Peyer's patch (tissue), 4 donors: ENCODE data around the gene RSRC1. TPM values are rescaled to one million over a fixed set of nuclear protein-coding genes. Genes with fewer than 3 reads are reported as not detected.

Experiments used
- DNase-seq, 3 donors: peaks; one replicate each; pipeline ENCODE4 v3.0.0-alpha.2; 2017 to 2019
- H3K27ac ChIP-seq, 4 donors: fragments of 200-600 bp; sonication (generic); one replicate each; pipeline ENCODE4 v1.5.1; 2016 to 2019
- H3K27me3 ChIP-seq, 2 donors: fragments of 200-600 bp; sonication (generic); one replicate each; pipeline ENCODE4 v1.5.1; 2019
- H3K36me3 ChIP-seq, 3 donors: fragments of 200-600 bp; sonication (generic); one replicate each; pipeline ENCODE4 v1.5.1; 2016 to 2019
- H3K4me1 ChIP-seq, 4 donors: fragments of 200-600 bp; sonication (generic); one replicate each; pipeline ENCODE4 v1.5.1; 2016 to 2019
- H3K4me3 ChIP-seq, 4 donors: fragments of 200-600 bp; sonication (generic); 1 replicate in 3 of 4; 2 replicates in 1 of 4; pipeline ENCODE4 v1.5.1; 2016 to 2019; ENCODE audit warnings: mild to moderate bottlenecking in 1 of 4
- H3K9me3 ChIP-seq, 4 donors: fragments of 200-600 bp; sonication (generic); one replicate each; pipeline ENCODE4 v1.5.1; 2016 to 2019; ENCODE audit warnings: mild to moderate bottlenecking in 1 of 4
- CTCF ChIP-seq, 6 experiments: fragments of 450-650 bp in 4 of 6; fragments of 200-600 bp in 2 of 6; sonication (generic) in 1 of 6; IDR thresholded peaks; one replicate each; pipeline ENCODE4 v1.5.1; 2017 to 2019; ENCODE audit warnings: antibody characterized with exemption in 6 of 6, mild to moderate bottlenecking in 3 of 6, moderate library complexity in 1 of 6
- POLR2A ChIP-seq, 2 donors: fragments of 450-650 bp; IDR thresholded peaks; one replicate each; pipeline ENCODE4 v1.5.1; 2017; ENCODE audit warnings: antibody characterized with exemption in 2 of 2, mild to moderate bottlenecking in 2 of 2, moderate library complexity in 2 of 2
- total RNA-seq, 4 donors: library from RNA; depleted of rRNA; stranded (reverse); fragments of >200 nt; gene quantifications; one replicate each; pipeline ENCODE4 v1.1.0, GENCODE V29; 2016

The RSRC1 gene
- total RNA-seq, 4 donors from 2014 or later, result 12.4 to 152 (median 29.4) TPM

- no peaks in the 10 kb centered on the region for H3K27me3 ChIP-seq
- no peak for TF ChIP-seq POLR2A (IDR thresholded peaks at IDR 0.05)
- no peak for TF ChIP-seq CTCF (IDR thresholded peaks at IDR 0.05)
- DNase-seq, result no peak
- H3K4me3 ChIP-seq, result no peak overlapping the region
- H3K9me3 ChIP-seq, result peaks cover 0 to 6% (median 0%) of the 10 kb centered on the region in 4 donors
- no peaks in the 10 kb centered on the region for H3K4me1 ChIP-seq
- H3K36me3 ChIP-seq, result no peaks in the 10 kb centered on the region
- H3K27ac ChIP-seq, result no peak overlapping the region
These were observed 246.0 kb downstream of the RSRC1 start for GRCh38 chr3:158355623-158356588.

- no peak for TF ChIP-seq POLR2A (IDR thresholded peaks at IDR 0.05)
- no peak for TF ChIP-seq CTCF (IDR thresholded peaks at IDR 0.05)
- Histone ChIP-seq H3K4me1 (no peaks in the 10 kb centered on the region), H3K27me3 (no peaks in the 10 kb centered on the region), H3K36me3 (no peaks in the 10 kb centered on the region), H3K4me3 (no peak overlapping the region), H3K9me3 (peaks cover 0 to 6% (median 0%) of the 10 kb centered on the region in 4 donors), H3K27ac (no peak overlapping the region)
- no peak for DNase-seq
These were observed 249.4 kb downstream of the RSRC1 start for GRCh38 chr3:158359339-158359738.

DNA sequence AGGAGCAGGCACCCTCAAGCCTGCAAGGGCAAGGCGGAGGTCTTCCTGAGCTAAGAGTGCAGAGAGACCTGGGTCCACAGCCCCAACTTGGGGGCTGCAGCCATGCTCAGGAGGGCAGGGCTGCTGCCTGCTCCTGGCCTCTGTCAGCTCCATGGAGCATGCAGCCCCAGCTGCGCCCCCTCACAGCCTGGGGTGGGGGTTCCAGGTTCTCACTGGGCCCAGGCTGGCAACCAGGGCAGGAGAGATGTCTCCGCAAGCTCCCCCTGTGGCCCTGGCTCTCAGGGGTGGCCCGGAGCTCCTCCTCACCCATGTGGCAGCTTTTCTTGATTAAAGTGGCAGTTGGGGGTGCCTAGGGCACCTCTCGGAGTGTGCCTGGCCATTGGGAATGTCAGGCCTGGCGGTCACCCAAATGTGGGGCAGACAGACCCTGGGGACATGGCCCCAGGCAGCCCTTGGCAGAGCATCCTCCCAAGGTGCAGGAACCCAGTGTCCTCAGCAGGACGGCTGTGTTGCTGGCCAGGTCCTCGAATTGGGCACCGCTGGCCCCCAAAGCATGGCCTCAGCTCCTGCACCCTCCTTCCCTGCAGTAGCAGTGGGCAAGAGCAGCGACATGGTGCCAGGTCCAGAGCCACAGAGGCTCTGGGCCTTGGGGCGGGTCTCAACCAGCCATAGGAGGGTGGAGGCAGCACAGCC is 251.0 kb downstream of the RSRC1 start:
- Histone ChIP-seq H3K4me3 (no peak overlapping the region), H3K4me1 (no peaks in the 10 kb centered on the region), H3K36me3 (no peaks in the 10 kb centered on the region), H3K27me3 (no peaks in the 10 kb centered on the region), H3K27ac (no peak overlapping the region), H3K9me3 (peaks cover 0 to 6% (median 0%) of the 10 kb centered on the region in 4 donors)
- DNase-seq, result no peak
- TF ChIP-seq POLR2A (IDR thresholded peaks at IDR 0.05) (no peak), CTCF (IDR thresholded peaks at IDR 0.05) (no peak)

DNA sequence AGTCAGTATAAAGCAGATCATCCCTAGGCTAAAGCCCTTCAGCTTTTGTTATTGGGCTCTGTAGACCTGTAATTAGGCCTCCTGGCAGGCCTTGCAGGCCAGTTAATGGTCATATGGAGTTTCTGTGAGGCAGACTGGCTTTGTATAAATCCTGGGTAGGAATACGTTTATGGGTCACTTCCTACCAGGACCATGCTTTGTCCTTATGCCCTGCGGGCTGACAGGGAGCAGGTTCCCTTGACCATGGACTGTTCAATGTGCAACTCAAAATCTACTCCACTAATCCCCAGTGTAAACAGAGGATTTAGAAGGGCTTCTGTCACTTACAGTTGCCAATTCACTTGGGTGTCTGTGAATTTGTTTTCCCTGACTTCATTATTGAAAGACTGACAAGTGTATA is 258.4 kb downstream of the RSRC1 start:
- TF ChIP-seq CTCF (IDR thresholded peaks at IDR 0.05) (no peak), POLR2A (IDR thresholded peaks at IDR 0.05) (no peak)
- no peak overlapping the region for H3K4me3 ChIP-seq
- no peaks in the 10 kb centered on the region for H3K36me3 ChIP-seq
- no peak for DNase-seq
- no peaks in the 10 kb centered on the region for H3K27me3 ChIP-seq
- H3K9me3 ChIP-seq, result no peaks in the 10 kb centered on the region
- H3K27ac ChIP-seq, result no peak overlapping the region
- H3K4me1 ChIP-seq, result no peaks in the 10 kb centered on the region

- no peaks in the 10 kb centered on the region for H3K36me3 ChIP-seq
These were observed 259.4 kb downstream of the RSRC1 start for GRCh38 chr3:158369279-158369678.

More at GRCh38 chr3:158369279-158369678, 259.4 kb downstream of the RSRC1 start:
- Histone ChIP-seq H3K4me1 (no peaks in the 10 kb centered on the region), H3K27me3 (no peaks in the 10 kb centered on the region), H3K27ac (no peak overlapping the region), H3K9me3 (no peaks in the 10 kb centered on the region), H3K4me3 (no peak overlapping the region)
- no peak for TF ChIP-seq POLR2A (IDR thresholded peaks at IDR 0.05)
- no peak for TF ChIP-seq CTCF (IDR thresholded peaks at IDR 0.05)
- no peak for DNase-seq
